H9 (cell line): Measurements from ENCODE around the gene ARHGAP9. TPM values are rescaled to one million over a fixed set of nuclear protein-coding genes. Genes with fewer than 3 reads are reported as not detected.
A peak's percentile ranks its signal among the peaks of the same experiment; 100 is the strongest.

ENCODE experiments used
- DNase-seq: peaks from one replicate; pipeline ENCODE4 v3.0.0-alpha.2; 2017
- H2AFZ ChIP-seq: one replicate; pipeline ENCODE4 v1.6.1; 2013; ENCODE audit warnings: mild to moderate bottlenecking, low read length, control low read depth, moderate library complexity
- H2AK5ac ChIP-seq: 2 replicates; pipeline ENCODE4 v1.6.1; 2013; ENCODE audit warnings: low read length, control low read depth, mixed read lengths; ENCODE audit not compliant: insufficient read length
- H2BK120ac ChIP-seq: one replicate; pipeline ENCODE4 v1.6.1; 2013; ENCODE audit warnings: low read depth, mild to moderate bottlenecking, low read length, control low read depth, inconsistent platforms; ENCODE audit not compliant: poor library complexity, severe bottlenecking
- H2BK12ac ChIP-seq: 2 replicates; pipeline ENCODE4 v1.6.1; 2013; ENCODE audit warnings: low read length, control low read depth, mixed read lengths, low read depth; ENCODE audit not compliant: insufficient read length
- H2BK15ac ChIP-seq: 2 replicates; pipeline ENCODE4 v1.6.1; 2013; ENCODE audit warnings: low read depth, low read length, control low read depth
- H2BK20ac ChIP-seq: one replicate; pipeline ENCODE4 v1.6.1; 2013; ENCODE audit warnings: low read depth, mild to moderate bottlenecking, low read length, control low read depth, inconsistent platforms; ENCODE audit not compliant: poor library complexity, severe bottlenecking
- H2BK5ac ChIP-seq: 2 replicates; pipeline ENCODE4 v1.6.1; 2013; ENCODE audit warnings: low read length, control low read depth, mixed read lengths; ENCODE audit not compliant: insufficient read length
- H3K14ac ChIP-seq: 2 replicates; pipeline ENCODE4 v1.6.1; 2013; ENCODE audit warnings: low read length, control low read depth; ENCODE audit not compliant: insufficient read depth
- H3K18ac ChIP-seq: 2 replicates; pipeline ENCODE4 v1.6.1; 2013; ENCODE audit warnings: low read depth, mild to moderate bottlenecking, mixed read lengths, low read length, control low read depth; ENCODE audit not compliant: insufficient read length
- H3K23ac ChIP-seq: 2 replicates; pipeline ENCODE4 v1.6.1; 2013; ENCODE audit warnings: low read length, control low read depth, mixed read lengths, low read depth; ENCODE audit not compliant: insufficient read length
- H3K23me2 ChIP-seq: 2 replicates; pipeline ENCODE4 v1.6.1; 2013; ENCODE audit warnings: low read depth, mild to moderate bottlenecking, mixed read lengths, low read length, control low read depth; ENCODE audit not compliant: insufficient read length, poor library complexity, severe bottlenecking
- H3K27ac ChIP-seq: 2 replicates; pipeline ENCODE4 v1.5.1; 2013; ENCODE audit warnings: low read length, control low read depth, mixed read lengths, low read depth; ENCODE audit not compliant: insufficient read length
- H3K27me3 ChIP-seq: 2 replicates; pipeline ENCODE4 v1.6.1; 2013; ENCODE audit warnings: low read length, control low read depth, inconsistent platforms; ENCODE audit not compliant: insufficient read depth
- H3K4ac ChIP-seq: 2 replicates; pipeline ENCODE4 v1.6.1; 2013; ENCODE audit warnings: low read depth, mild to moderate bottlenecking, control low read depth, inconsistent platforms, low read length, moderate library complexity
- H3K4me1 ChIP-seq: 2 replicates; pipeline ENCODE4 v1.6.1; 2013; ENCODE audit warnings: low read length, control low read depth, inconsistent platforms; ENCODE audit not compliant: insufficient read depth
- H3K4me2 ChIP-seq: 2 replicates; pipeline ENCODE4 v1.6.1; 2013; ENCODE audit warnings: low read length, control low read depth, mixed read lengths; ENCODE audit not compliant: insufficient read length, insufficient read depth
- H3K56ac ChIP-seq: 2 replicates; pipeline ENCODE4 v1.6.1; 2013; ENCODE audit warnings: low read depth, mild to moderate bottlenecking, mixed read lengths, low read length, control low read depth; ENCODE audit not compliant: insufficient read length
- H3K79me1 ChIP-seq: 2 replicates; pipeline ENCODE4 v1.6.1; 2013; ENCODE audit warnings: low read depth, mild to moderate bottlenecking, moderate library complexity, low read length, control low read depth, inconsistent platforms; ENCODE audit not compliant: insufficient read depth, poor library complexity, severe bottlenecking
- H3K79me2 ChIP-seq: 2 replicates; pipeline ENCODE4 v1.6.1; 2013; ENCODE audit warnings: low read length, control low read depth, inconsistent platforms; ENCODE audit not compliant: insufficient read depth
- H3K9ac ChIP-seq: 2 replicates; pipeline ENCODE4 v1.6.1; 2013; ENCODE audit warnings: low read length, control low read depth, mixed read lengths; ENCODE audit not compliant: insufficient read length; ENCODE audit errors: extremely low read depth
- H3K9me3 ChIP-seq: one replicate; pipeline ENCODE4 v1.6.1; 2013; ENCODE audit warnings: low read depth, low read length, inconsistent platforms; ENCODE audit not compliant: control insufficient read depth
- H3T11ph ChIP-seq: one replicate; pipeline ENCODE4 v1.6.1; 2013; ENCODE audit warnings: mild to moderate bottlenecking, low read length, control low read depth, inconsistent platforms
- H4K20me1 ChIP-seq: one replicate; pipeline ENCODE4 v1.6.1; 2013; ENCODE audit not compliant: control insufficient read depth, insufficient read length, insufficient read depth
- H4K5ac ChIP-seq: 2 replicates; pipeline ENCODE4 v1.6.1; 2013; ENCODE audit warnings: low read depth, mild to moderate bottlenecking, mixed read lengths, low read length, control low read depth; ENCODE audit not compliant: insufficient read length
- H4K8ac ChIP-seq: replicated peaks from 2 replicates; pipeline ENCODE4 v1.6.1; 2013; ENCODE audit warnings: low read length, control low read depth, mixed read lengths, low read depth; ENCODE audit not compliant: insufficient read length
- H4K91ac ChIP-seq: 2 replicates; pipeline ENCODE4 v1.6.1; 2013; ENCODE audit warnings: low read depth, mild to moderate bottlenecking, moderate library complexity, mixed read lengths, low read length, control low read depth; ENCODE audit not compliant: insufficient read length
- H3K27ac Mint-ChIP-seq, 3 experiments: 2 replicates in 2 of 3; 3 replicates in 1 of 3; pipeline ENCODE4 v1.8.0; 2020 to 2021; ENCODE audit warnings: mixed read lengths in 3 of 3, mild to moderate bottlenecking in 1 of 3, moderate library complexity in 1 of 3
- H3K27me3 Mint-ChIP-seq: 2 replicates; pipeline ENCODE4 v1.8.0; 2021; ENCODE audit warnings: low read depth, mild to moderate bottlenecking, moderate library complexity, mixed read lengths
- H3K36me3 Mint-ChIP-seq, 3 experiments: 2 replicates in 2 of 3; 3 replicates in 1 of 3; pipeline ENCODE4 v1.8.0; 2020 to 2021; ENCODE audit warnings: low read depth in 3 of 3, mixed read lengths in 3 of 3; ENCODE audit not compliant: insufficient read depth in 1 of 3
- H3K4me1 Mint-ChIP-seq, 2 experiments: 2 replicates each; pipeline ENCODE4 v1.8.0; 2020; ENCODE audit warnings: mixed read lengths in 2 of 2
- H3K4me3 Mint-ChIP-seq, 2 experiments: 2 replicates in 1 of 2; 3 replicates in 1 of 2; pipeline ENCODE4 v1.8.0; 2020 to 2021; ENCODE audit warnings: mild to moderate bottlenecking in 2 of 2, mixed read lengths in 2 of 2, moderate library complexity in 1 of 2
- H3K9me3 Mint-ChIP-seq, 2 experiments: 2 replicates in 1 of 2; 3 replicates in 1 of 2; pipeline ENCODE4 v1.8.0; 2020; ENCODE audit warnings: mild to moderate bottlenecking in 2 of 2, mixed read lengths in 2 of 2, moderate library complexity in 1 of 2
- CTCF ChIP-seq: fragments of 200-600 bp; sonication (generic); conservative IDR thresholded peaks from 3 replicates; pipeline ENCODE4 v1.8.0; 2021; ENCODE audit warnings: antibody characterized with exemption, mild to moderate bottlenecking
- WGBS: extraction: QIAGEN DNeasy Blood & Tissue Kit; methylation state at CpG from one replicate; pipeline ENCODE4 v1.1.7; 2013; ENCODE audit warnings: missing lambda C conversion rate, low lambda C conversion rate, mixed read lengths; ENCODE audit not compliant: insufficient read length; ENCODE audit errors: extremely low coverage; 5-methylcytosine and 5-hydroxymethylcytosine counted together
- total RNA-seq: library from RNA; stranded (reverse); gene quantifications from 2 replicates; pipeline ENCODE4 v1.2.1, GENCODE V29; 2021

ARHGAP9 gene
- total RNA-seq, 1 experiment from 2014 or later: 3.7 TPM

GRCh38 chr12:57476993-57477709, 2.5 kb downstream of the ARHGAP9 start:
- Mint-ChIP-seq H3K27ac (no peak overlapping the region), H3K9me3 (no peaks in the 10 kb centered on the region), H3K36me3 (no peaks in the 10 kb centered on the region; a peak in 2 of 7 replicates), H3K4me1 (peaks cover 26 to 27% of the 10 kb centered on the region in 2 experiments), H3K27me3 (peaks cover 79% of the 10 kb centered on the region), H3K4me3 (peak overlapping the region in 1 of 2 experiments; percentile 80; a peak in 1 of 5 replicates)
- H3K4me1 ChIP-seq: peaks cover 3% of the 10 kb centered on the region; the same call in 1 of the 2 replicates
- H3K18ac ChIP-seq: no peak overlapping the region
- no CpG with 5 or more reads among the region's 15 CpGs for WGBS
- H3K56ac ChIP-seq: no peak overlapping the region
- H3K14ac ChIP-seq: no peak overlapping the region; the same call in 1 of the 2 replicates
- H2BK20ac ChIP-seq: no peak overlapping the region
- no peak overlapping the region for H2AK5ac ChIP-seq
- no peak for DNase-seq
- no peak overlapping the region for H3K9ac ChIP-seq
- no peak overlapping the region for H3K27ac ChIP-seq
- H4K8ac ChIP-seq: no peak overlapping the region
- H3K23me2 ChIP-seq: peaks cover 15% of the 10 kb centered on the region
- peaks cover 3% of the 10 kb centered on the region for H4K20me1 ChIP-seq
- TF ChIP-seq CTCF: no peak
- no peak overlapping the region for H2BK15ac ChIP-seq
- no peak overlapping the region for H2BK120ac ChIP-seq
- no peak overlapping the region for H3T11ph ChIP-seq
- H2AFZ ChIP-seq: no peak overlapping the region
- H3K23ac ChIP-seq: no peak overlapping the region
- H3K4ac ChIP-seq: no peak overlapping the region
- H3K79me1 ChIP-seq: no peaks in the 10 kb centered on the region
- no peak overlapping the region for H2BK12ac ChIP-seq
- H3K4me2 ChIP-seq: no peak overlapping the region
- H3K79me2 ChIP-seq: no peaks in the 10 kb centered on the region
- H3K27me3 ChIP-seq: peaks cover 37% of the 10 kb centered on the region
- H2BK5ac ChIP-seq: no peak overlapping the region
- H3K9me3 ChIP-seq: no peaks in the 10 kb centered on the region
- no peak overlapping the region for H4K5ac ChIP-seq
- H4K91ac ChIP-seq: no peak overlapping the region
